Ishikawa (cell line): ENCODE data around the gene PTPRD.

ENCODE experiments used
- CEBPB ChIP-seq: IDR thresholded peaks from 2 replicates; pipeline ENCODE4 v1.6.1; 2012
- CREB1 ChIP-seq: IDR thresholded peaks from 2 replicates; pipeline ENCODE4 v1.6.1; 2012; ENCODE audit warnings: low read depth
- EGR1 ChIP-seq: IDR thresholded peaks from 2 replicates; pipeline ENCODE4 v1.6.1; 2012
- EP300 ChIP-seq: IDR thresholded peaks from 2 replicates; pipeline ENCODE4 v1.6.1; 2012; ENCODE audit warnings: borderline replicate concordance
- FOXM1 ChIP-seq: IDR thresholded peaks from 2 replicates; pipeline ENCODE4 v1.6.1; 2012; ENCODE audit warnings: low read depth, borderline replicate concordance
- MAX ChIP-seq: IDR thresholded peaks from 2 replicates; pipeline ENCODE4 v1.6.1; 2012
- RAD21 ChIP-seq: IDR thresholded peaks from 2 replicates; pipeline ENCODE4 v1.6.1; 2012; ENCODE audit warnings: low read depth
- REST ChIP-seq: IDR thresholded peaks from 2 replicates; pipeline ENCODE4 v1.6.1; 2012; ENCODE audit warnings: low read depth, mild to moderate bottlenecking
- YY1 ChIP-seq: IDR thresholded peaks from 2 replicates; pipeline ENCODE4 v1.6.1; 2012; ENCODE audit warnings: low read depth
- ZBTB7A ChIP-seq: IDR thresholded peaks from 2 replicates; pipeline ENCODE4 v1.6.1; 2012; ENCODE audit warnings: low read depth

- TF ChIP-seq YY1 (no peak), EP300 (no peak), CREB1 (no peak), FOXM1 (no peak), CEBPB (no peak), RAD21 (no peak), MAX (no peak), EGR1 (no peak), ZBTB7A (no peak), REST (no peak)
Observed at GRCh38 chr9:10172476-10172875, 440.3 kb downstream of the PTPRD start.
